Endothelial cell of coronary artery (primary cell): ENCODE measurements around the gene MUCL3. TPM values are rescaled to one million over a fixed set of nuclear protein-coding genes. Genes with fewer than 3 reads are reported as not detected.

Source experiments
- total RNA-seq: library from RNA; depleted of rRNA; stranded (reverse); fragments of >200 nt; gene quantifications from 2 replicates; pipeline ENCODE4 v1.2.3, GENCODE V29; 2014

The MUCL3 gene, protein sequence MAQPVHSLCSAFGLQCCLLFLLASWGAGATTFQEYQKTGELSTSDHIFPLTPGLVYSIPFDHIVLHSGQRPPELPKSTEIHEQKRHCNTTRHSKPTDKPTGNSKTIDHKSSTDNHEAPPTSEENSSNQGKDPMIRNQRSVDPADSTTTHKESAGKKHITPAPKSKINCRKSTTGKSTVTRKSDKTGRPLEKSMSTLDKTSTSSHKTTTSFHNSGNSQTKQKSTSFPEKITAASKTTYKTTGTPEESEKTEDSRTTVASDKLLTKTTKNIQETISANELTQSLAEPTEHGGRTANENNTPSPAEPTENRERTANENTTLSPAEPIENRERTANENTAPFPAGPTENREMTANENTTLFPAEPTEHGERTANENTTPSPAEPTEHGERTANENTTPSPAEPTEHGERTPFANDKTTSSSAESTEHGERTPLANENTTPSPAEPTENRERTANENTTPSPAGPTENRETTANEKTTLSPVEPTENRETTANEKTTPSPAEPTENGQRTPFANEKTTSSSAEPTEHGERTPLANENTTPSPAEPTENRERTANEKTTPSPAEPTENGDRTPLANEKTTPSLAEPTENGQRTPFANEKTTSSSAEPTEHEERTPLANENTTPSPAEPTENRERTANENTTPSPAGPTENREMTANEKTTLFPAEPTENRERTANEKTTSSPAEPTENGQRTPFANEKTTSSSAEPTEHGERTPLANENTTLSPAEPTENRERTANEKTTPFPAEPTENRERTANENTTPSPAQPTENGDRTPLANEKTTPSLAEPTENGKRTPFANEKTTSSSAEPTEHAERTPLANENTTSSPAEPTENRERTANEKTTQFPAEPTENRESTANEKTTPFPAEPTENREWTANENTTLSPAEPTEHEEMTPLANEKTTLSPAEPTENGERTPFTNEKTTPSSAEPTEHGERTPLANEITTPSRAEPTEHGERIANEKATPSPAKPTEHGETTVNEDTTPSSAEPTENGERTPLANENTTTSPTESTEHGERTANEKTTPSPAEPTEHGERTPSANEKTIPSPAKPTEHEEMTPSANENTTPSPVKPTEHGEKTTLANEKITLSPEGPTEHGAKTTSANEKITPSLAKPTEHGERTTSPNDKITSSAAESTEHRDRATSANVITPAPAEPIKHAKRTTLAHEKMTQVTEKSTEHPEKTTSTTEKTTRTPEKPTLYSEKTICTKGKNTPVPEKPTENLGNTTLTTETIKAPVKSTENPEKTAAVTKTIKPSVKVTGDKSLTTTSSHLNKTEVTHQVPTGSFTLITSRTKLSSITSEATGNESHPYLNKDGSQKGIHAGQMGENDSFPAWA (N-terminal part only)
- total RNA-seq = not detected in 2 replicates

DNA sequence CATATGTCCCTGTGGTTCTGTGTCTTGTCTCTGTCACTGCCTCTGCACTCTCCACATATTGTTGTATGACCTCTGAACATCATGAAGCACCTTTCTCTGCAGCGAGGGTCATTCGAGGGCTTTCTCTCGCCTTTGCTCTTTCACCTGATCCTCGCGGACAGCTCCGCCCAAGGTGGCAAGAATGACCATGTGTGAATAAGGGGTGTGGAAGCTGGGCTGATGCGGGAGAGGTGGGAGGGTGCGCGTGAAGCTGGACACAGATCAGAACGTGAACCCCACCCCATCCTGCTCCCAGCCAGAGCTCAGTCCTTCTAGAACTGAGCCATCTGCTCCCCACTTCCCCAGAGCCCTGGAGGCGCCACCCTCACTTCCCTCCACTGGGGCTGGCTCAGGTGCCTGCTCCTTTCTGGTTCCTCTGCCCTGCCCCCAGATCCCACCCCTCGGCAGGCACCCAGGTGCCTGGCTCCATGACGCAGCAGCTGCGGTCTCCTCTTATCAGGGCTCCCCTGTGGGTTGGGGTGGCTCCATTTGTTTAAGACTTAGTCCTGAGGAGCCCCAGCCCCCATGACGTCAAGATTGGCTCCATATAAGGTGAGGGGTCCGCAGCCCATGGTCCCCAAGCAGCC lies at the start of gene MUCL3:
TSS of gene MUCL3 (plus strand) at position 613 of the 626 bp plus-strand sequence. CDS start 27 bp downstream, outside the sequence.

DNA sequence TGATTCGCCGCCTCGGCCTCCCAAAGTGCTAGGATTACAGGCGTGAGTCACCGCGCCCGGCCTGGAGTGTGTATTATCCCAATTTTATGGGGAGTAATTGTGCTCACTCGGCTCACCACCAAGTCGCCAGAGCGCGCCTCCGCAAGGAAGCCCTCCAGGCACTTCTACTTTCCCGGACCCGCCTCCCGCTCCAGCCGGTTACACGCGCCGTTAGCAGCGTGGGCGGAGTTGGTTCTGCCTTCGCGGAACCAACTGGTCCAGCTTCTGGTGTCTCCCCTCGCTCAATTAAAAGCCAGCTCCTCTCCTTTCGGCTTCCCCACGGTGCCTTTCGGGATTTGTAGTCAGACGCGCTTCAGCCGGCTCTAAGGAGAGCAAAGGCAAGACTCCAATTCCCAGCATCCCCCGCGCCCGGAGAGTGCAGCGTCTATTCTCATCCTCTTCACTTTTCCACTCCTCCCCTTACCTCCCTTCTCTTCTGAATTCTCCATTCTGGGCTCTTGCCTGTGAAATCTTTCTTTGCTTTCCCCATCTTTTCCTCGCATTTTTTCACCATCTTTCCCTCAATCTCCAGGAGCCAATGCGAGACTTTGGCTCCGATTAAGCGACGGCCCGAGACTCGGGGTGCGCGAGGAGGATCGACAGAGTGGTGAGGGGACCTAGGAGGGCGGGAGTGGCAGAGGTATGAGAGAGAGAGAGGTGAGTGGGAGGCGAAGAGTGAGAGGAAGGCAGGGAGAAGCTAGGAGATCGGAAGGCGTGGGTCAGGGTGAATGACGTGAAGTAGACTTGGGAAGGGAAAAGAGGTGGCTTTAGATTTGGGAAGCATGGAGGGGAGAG lies 32.8 kb upstream of the MUCL3 start, which contains the start of gene GTF2H4:
TSS of gene GTF2H4 (plus strand) at position 450 of the 834 bp plus-strand sequence.

DNA sequence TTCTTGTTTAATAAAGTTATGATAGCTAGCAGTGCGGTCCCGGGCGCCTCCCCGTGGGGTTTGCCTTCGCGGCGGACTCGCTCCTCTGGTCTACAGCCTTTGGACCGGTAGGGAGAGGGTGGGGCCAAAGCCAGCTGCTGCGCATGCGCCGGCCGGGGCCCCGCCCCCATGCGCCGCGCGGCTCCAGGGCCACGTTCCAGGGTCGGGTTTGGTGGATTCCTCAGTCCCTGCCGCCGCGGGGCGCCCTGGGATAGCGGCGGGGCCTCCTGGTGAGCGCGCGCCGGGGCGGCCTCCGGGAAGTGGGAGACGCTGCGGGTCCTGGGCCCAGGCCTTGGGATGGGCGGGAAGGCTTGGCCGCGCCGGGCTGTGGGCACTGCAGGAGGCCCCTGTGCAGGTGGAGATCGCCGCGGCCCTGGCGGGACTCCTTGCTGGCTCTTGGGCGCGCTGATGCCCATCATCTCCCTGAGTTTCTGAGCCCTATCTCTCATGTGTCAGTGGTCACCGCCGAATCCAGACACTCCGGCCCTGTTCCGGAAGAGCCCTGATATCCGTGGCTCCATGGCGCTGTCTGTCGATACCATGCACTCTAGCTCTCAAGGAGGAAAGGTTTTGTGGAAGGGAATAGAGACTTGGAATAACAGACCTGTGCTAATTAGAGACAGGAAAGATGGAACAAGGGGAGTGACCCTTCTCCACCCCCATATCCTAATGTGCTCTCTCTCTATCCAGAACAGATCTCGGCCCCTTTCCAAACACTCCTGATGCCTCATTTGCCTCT lies 26.5 kb upstream of the MUCL3 start, which contains the start of gene VARS2:
TSS of gene VARS2 (plus strand) at position 163 of the 778 bp plus-strand sequence. CDS start at position 762, 599 bp downstream.

DNA sequence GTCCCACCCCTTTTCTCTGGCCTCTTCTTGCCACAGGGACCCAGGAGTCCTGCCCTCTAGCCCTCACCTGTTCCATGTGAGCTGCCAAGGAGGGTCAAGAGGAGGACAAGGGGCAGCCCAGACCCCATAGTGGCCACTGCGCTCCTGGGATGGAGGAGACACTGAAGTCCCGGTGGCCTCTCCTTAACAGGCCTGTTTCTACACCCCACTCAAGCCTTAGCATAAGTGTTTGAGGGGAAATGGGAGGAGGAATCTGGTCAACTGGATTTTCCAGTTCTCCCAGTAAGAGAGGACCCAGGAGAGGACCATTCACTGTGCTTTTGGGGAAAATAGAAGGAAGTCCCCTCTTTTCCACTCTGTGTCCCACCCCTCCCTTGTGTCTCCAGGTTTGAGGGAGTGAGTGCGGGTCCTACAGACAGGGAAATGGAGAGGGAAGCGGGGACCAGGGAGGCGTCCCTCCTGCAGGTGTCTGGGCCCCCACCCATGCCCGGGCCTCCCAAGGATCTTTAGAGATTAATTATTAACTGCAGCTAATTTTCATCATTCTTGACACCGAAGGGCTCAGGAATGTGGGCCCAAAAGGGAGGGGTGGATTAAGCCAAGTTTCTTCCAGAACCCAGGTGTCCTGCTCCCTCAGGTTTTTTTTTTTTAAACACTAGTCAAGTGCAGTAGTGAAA lies 8.7 kb upstream of the MUCL3 start, which contains the start of gene SFTA2:
TSS of gene SFTA2 (minus strand) at position 202 of the 677 bp plus-strand sequence. CDS start at position 128, 74 bp downstream.

DNA sequence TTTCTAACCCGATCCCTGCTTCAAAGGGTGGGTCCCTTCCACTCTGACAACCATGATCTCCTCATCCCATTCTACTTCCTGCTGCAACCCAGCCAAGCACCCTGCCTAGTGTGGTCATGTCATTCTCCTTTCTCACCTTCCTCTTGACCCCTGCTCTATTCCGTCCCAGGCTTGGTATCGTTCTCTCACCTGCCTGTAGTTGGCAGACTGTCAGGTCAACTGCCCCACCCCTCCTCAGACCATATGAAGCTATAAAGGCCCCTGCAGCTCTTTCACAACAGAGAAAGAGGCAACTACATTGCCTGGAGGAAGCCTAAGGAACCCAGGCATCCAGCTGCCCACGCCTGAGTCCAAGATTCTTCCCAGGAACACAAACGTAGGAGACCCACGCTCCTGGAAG lies 42.7 kb downstream of the MUCL3 start, which contains the start of gene MUC21:
TSS of gene MUC21 (plus strand) at position 280 of the 400 bp plus-strand sequence. CDS start 241 bp downstream, outside the sequence.

Other genes with a start within 250 kb of the MUCL3 start
- 1.4 TPM in 2 replicates for gene NRM, start 250.0 kb upstream of the MUCL3 start, total RNA-seq
- gene MDC1, start 223.7 kb upstream of the MUCL3 start, total RNA-seq = 6.3 and 7.2 TPM in 2 replicates
- 474 and 495 TPM in 2 replicates for gene TUBB, start 220.6 kb upstream of the MUCL3 start, total RNA-seq
- 48.8 and 110 TPM in 2 replicates for gene FLOT1, start 198.3 kb upstream of the MUCL3 start, total RNA-seq
- gene IER3, start 196.4 kb upstream of the MUCL3 start, total RNA-seq = 76.0 and 82.1 TPM in 2 replicates
- 5.6 and 12.7 TPM in 2 replicates for gene DDR1, start 56.5 kb upstream of the MUCL3 start, total RNA-seq
- 12.6 and 17.6 TPM in 2 replicates for gene GTF2H4, start 32.8 kb upstream of the MUCL3 start, total RNA-seq
- 15.1 and 17.4 TPM in 2 replicates for gene VARS2, start 26.7 kb upstream of the MUCL3 start, total RNA-seq
- not detected in 2 replicates for gene SFTA2, start 8.8 kb upstream of the MUCL3 start, total RNA-seq
- not detected in 2 replicates for gene MUC21, start 42.7 kb downstream of the MUCL3 start, total RNA-seq
- gene MUC22, start 69.5 kb downstream of the MUCL3 start, total RNA-seq = not detected in 2 replicates
- not detected in 2 replicates for gene C6orf15, start 171.6 kb downstream of the MUCL3 start, total RNA-seq
- 4.8 and 11.9 TPM in 2 replicates for gene PSORS1C1, start 173.8 kb downstream of the MUCL3 start, total RNA-seq
- under 0.01 TPM in 1 of 2 replicates, not detected in the other for gene CDSN, start 179.5 kb downstream of the MUCL3 start, total RNA-seq
- gene PSORS1C2, start 198.1 kb downstream of the MUCL3 start, total RNA-seq = not detected in 2 replicates
- 14.2 and 18.2 TPM in 2 replicates for gene CCHCR1, start 216.8 kb downstream of the MUCL3 start, total RNA-seq
- gene TCF19, start 217.6 kb downstream of the MUCL3 start, total RNA-seq = 9.7 and 17.5 TPM in 2 replicates
- gene POU5F1, start 229.7 kb downstream of the MUCL3 start, total RNA-seq = not detected in 2 replicates